ENCODE measurements around the gene GPC5. TPM values are rescaled to one million over a fixed set of nuclear protein-coding genes. Genes with fewer than 3 reads are reported as not detected.

The GPC5 gene
- total and polyA plus RNA-seq, 2 donors: 0.25 to 0.28 TPM

GRCh38 chr13:92097337-92097903 lies 699.0 kb downstream of the GPC5 start:
- 89% methylated on average over 4 of the region's 4 CpGs for WGBS
- Histone ChIP-seq H3K9me3 (ENCODE audit: control insufficient read depth in 2 of 2, insufficient read depth in 1 of 2, low read length in 1 of 2) (no peaks in the 10 kb centered on the region), H3K4me1 (ENCODE audit: control insufficient read depth in 2 of 2, insufficient read depth in 2 of 2, low read length in 2 of 2) (no peaks in the 10 kb centered on the region), H3K36me3 (ENCODE audit: control insufficient read depth in 2 of 2, insufficient read depth in 2 of 2, low read length in 1 of 2) (no peaks in the 10 kb centered on the region), H3K27ac (ENCODE audit: low read depth in 1 of 2, low read length in 1 of 2) (no peak overlapping the region), H3K27me3 (ENCODE audit: control insufficient read depth in 2 of 2, insufficient read depth in 1 of 2, low read length in 1 of 2) (no peaks in the 10 kb centered on the region), H3K4me3 (ENCODE audit: low read length in 2 of 2) (no peak overlapping the region)
- DNase-seq (ENCODE audit: low read depth in 6 of 9, low spot score in 9 of 9): no peak

DNA sequence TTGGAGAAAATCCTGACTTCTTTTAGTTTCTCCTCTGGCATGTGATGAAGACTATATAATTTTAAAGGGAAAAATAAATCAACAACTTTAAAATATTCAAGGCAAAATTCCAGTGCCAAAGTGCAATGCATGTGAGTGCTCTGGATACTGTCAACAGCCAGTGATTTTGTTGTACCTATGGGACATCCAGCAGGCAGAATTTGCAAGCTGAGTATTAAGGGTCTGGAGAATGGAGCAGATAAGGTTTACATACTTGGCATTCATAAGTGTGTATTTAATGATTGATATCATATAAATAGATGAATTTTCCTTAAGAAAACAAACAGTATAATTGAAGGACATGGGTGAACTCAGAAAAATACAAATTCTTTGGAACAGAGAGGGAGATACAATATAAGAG lies 703.4 kb downstream of the GPC5 start:
- Histone ChIP-seq H3K4me3 (ENCODE audit: low read length in 2 of 2) (no peak overlapping the region), H3K27ac (ENCODE audit: low read depth in 1 of 2, low read length in 1 of 2) (no peak overlapping the region), H3K36me3 (ENCODE audit: control insufficient read depth in 2 of 2, insufficient read depth in 2 of 2, low read length in 1 of 2) (no peaks in the 10 kb centered on the region), H3K9me3 (ENCODE audit: control insufficient read depth in 2 of 2, insufficient read depth in 1 of 2, low read length in 1 of 2) (no peaks in the 10 kb centered on the region), H3K4me1 (ENCODE audit: control insufficient read depth in 2 of 2, insufficient read depth in 2 of 2, low read length in 2 of 2) (no peaks in the 10 kb centered on the region), H3K27me3 (ENCODE audit: control insufficient read depth in 2 of 2, insufficient read depth in 1 of 2, low read length in 1 of 2) (no peaks in the 10 kb centered on the region)
- DNase-seq (ENCODE audit: low read depth in 6 of 9, low spot score in 9 of 9): no peak

- Histone ChIP-seq H3K4me1 (ENCODE audit: control insufficient read depth in 2 of 2, insufficient read depth in 2 of 2, low read length in 2 of 2) (no peaks in the 10 kb centered on the region), H3K9me3 (ENCODE audit: control insufficient read depth in 2 of 2, insufficient read depth in 1 of 2, low read length in 1 of 2) (no peaks in the 10 kb centered on the region), H3K36me3 (ENCODE audit: control insufficient read depth in 2 of 2, insufficient read depth in 2 of 2, low read length in 1 of 2) (no peaks in the 10 kb centered on the region), H3K4me3 (ENCODE audit: low read length in 2 of 2) (no peak overlapping the region), H3K27me3 (ENCODE audit: control insufficient read depth in 2 of 2, insufficient read depth in 1 of 2, low read length in 1 of 2) (no peaks in the 10 kb centered on the region), H3K27ac (ENCODE audit: low read depth in 1 of 2, low read length in 1 of 2) (no peak overlapping the region)
- DNase-seq (ENCODE audit: low read depth in 6 of 9, low spot score in 9 of 9): no peak
- WGBS: 56% methylated on average over 6 of the region's 6 CpGs
Measured at GRCh38 chr13:92103689-92104153, 705.3 kb downstream of the GPC5 start.

DNA sequence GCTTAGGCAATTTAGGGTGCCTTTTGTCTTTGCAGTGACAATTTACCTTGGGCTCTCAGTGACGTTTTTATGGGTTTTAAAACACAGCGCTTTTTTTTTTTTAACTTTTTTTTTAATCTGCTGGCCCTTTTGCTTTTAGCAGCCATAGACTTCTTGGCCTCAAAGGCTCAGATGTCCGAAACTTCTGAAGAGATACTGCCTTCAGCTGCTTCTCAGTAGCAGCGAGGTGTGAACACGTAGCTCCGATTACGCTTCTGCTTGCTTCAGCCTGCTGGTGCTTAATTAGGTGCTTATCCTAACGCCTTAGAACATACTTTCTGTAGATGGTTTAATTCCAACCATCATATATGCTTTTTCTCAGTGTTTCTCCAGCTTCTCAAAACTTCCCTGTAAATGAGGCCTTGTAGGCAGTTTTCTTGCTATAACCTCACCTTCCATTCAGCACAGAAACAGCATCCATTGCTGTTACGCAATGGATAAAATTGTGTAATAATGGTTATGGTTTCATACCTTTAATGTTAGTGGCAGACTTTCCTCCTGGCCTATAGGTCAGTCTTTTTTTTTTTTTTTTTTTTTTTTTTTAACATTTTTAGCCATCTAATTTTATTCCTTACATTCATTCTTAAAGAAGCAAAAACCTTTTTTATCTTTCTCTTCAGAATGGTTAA lies 723.9 kb downstream of the GPC5 start:
- no peaks in the 10 kb centered on the region for H3K36me3 ChIP-seq (ENCODE audit: control insufficient read depth in 2 of 2, insufficient read depth in 2 of 2, low read length in 1 of 2)
- H3K27ac ChIP-seq (ENCODE audit: low read depth in 1 of 2, low read length in 1 of 2): no peak overlapping the region
- no peaks in the 10 kb centered on the region for H3K4me1 ChIP-seq (ENCODE audit: control insufficient read depth in 2 of 2, insufficient read depth in 2 of 2, low read length in 2 of 2)
- no peaks in the 10 kb centered on the region for H3K9me3 ChIP-seq (ENCODE audit: control insufficient read depth in 2 of 2, insufficient read depth in 1 of 2, low read length in 1 of 2)
- DNase-seq (ENCODE audit: low read depth in 6 of 9, low spot score in 9 of 9): peak in 1 of 9 donors; percentile 2
- WGBS: 85% methylated on average over 9 of the region's 9 CpGs
- H3K4me3 ChIP-seq (ENCODE audit: low read length in 2 of 2): no peak overlapping the region
- no peaks in the 10 kb centered on the region for H3K27me3 ChIP-seq (ENCODE audit: control insufficient read depth in 2 of 2, insufficient read depth in 1 of 2, low read length in 1 of 2)

DNA sequence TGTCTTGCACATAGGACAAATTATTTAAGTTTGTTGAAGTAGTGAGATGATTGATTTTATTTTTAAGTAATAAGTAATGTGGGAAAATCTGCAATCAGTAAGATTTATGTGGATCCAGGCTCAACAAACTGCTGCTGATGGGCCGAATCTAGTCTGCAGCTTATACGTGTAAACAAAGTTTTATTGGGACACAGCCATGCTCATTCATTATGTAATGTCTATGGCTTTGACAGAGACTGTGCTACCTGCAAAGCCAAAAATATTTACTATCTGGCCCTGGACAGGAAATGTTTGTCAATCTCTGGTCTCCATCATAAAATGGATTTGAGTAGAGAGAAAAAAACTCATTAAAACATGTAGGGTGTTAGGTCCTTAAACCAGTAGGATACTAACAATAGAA lies 728.0 kb downstream of the GPC5 start:
- Histone ChIP-seq H3K4me3 (ENCODE audit: low read length in 2 of 2) (no peak overlapping the region), H3K27ac (ENCODE audit: low read depth in 1 of 2, low read length in 1 of 2) (no peak overlapping the region), H3K4me1 (ENCODE audit: control insufficient read depth in 2 of 2, insufficient read depth in 2 of 2, low read length in 2 of 2) (no peaks in the 10 kb centered on the region), H3K27me3 (ENCODE audit: control insufficient read depth in 2 of 2, insufficient read depth in 1 of 2, low read length in 1 of 2) (no peaks in the 10 kb centered on the region), H3K9me3 (ENCODE audit: control insufficient read depth in 2 of 2, insufficient read depth in 1 of 2, low read length in 1 of 2) (no peaks in the 10 kb centered on the region), H3K36me3 (ENCODE audit: control insufficient read depth in 2 of 2, insufficient read depth in 2 of 2, low read length in 1 of 2) (no peaks in the 10 kb centered on the region)
- DNase-seq (ENCODE audit: low read depth in 6 of 9, low spot score in 9 of 9): no peak
- WGBS: 99% methylated on average over 2 of the region's 2 CpGs

DNA sequence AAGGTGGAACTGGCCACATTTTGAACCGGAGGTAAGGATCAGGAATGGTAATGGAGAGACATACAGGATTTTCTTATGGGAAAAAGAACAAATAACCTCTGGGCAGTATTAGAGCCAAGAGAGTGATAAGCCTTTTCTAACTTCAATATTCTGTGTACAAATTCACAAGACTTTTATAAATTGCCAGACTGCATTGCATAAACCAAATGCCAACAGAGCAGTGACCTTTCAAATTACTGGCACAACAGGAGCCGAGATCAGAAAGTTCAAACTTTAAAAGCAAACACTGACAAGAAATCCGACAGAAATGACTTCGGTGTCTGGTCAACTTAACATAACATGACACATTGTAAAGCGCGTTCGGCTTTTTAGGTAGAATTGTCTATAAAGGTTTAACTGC lies 737.1 kb downstream of the GPC5 start:
- H3K27ac ChIP-seq (ENCODE audit: low read depth in 1 of 2, low read length in 1 of 2): no peak overlapping the region
- H3K4me3 ChIP-seq (ENCODE audit: low read length in 2 of 2): no peak overlapping the region
- no peaks in the 10 kb centered on the region for H3K9me3 ChIP-seq (ENCODE audit: control insufficient read depth in 2 of 2, insufficient read depth in 1 of 2, low read length in 1 of 2)
- no peaks in the 10 kb centered on the region for H3K36me3 ChIP-seq (ENCODE audit: control insufficient read depth in 2 of 2, insufficient read depth in 2 of 2, low read length in 1 of 2)
- 94% methylated on average over 7 of the region's 7 CpGs for WGBS
- H3K27me3 ChIP-seq (ENCODE audit: control insufficient read depth in 2 of 2, insufficient read depth in 1 of 2, low read length in 1 of 2): no peaks in the 10 kb centered on the region
- no peak for DNase-seq (ENCODE audit: low read depth in 6 of 9, low spot score in 9 of 9)
- H3K4me1 ChIP-seq (ENCODE audit: control insufficient read depth in 2 of 2, insufficient read depth in 2 of 2, low read length in 2 of 2): no peaks in the 10 kb centered on the region

DNA sequence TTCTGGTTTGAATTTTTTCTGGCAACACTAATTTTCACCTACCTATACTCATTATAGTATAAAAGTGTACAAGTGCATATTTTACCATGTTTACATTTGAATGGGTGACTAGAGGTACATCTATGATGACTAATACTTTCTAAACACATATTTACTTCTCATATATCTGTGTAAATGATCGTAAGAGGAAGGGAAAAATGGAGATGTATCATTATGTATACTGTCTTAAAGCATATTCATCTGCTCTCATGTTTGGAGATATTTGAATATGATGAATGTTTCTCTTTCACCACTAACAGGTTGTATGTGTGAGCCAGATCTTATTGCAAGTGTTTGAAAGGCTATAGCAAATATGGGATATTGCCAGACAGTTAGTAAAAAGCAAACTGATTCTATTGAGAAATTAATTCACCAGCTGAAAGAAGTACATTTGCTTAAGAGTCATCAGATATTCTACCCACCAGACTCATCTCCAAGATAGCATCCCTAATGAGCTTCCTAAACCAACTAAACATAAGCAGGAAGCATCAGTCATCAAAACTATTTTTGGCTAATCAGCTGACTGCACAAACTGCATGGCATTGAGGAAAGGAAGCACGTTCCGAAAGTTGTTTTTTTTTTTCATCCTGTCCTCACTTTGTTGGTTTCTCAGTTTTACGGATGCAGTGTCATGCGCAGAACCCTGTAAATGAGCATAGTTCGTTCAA lies 738.2 kb downstream of the GPC5 start:
- no peaks in the 10 kb centered on the region for H3K4me1 ChIP-seq (ENCODE audit: control insufficient read depth in 2 of 2, insufficient read depth in 2 of 2, low read length in 2 of 2)
- no peaks in the 10 kb centered on the region for H3K27me3 ChIP-seq (ENCODE audit: control insufficient read depth in 2 of 2, insufficient read depth in 1 of 2, low read length in 1 of 2)
- H3K36me3 ChIP-seq (ENCODE audit: control insufficient read depth in 2 of 2, insufficient read depth in 2 of 2, low read length in 1 of 2): no peaks in the 10 kb centered on the region
- no peak overlapping the region for H3K27ac ChIP-seq (ENCODE audit: low read depth in 1 of 2, low read length in 1 of 2)
- no peaks in the 10 kb centered on the region for H3K9me3 ChIP-seq (ENCODE audit: control insufficient read depth in 2 of 2, insufficient read depth in 1 of 2, low read length in 1 of 2)
- no peak overlapping the region for H3K4me3 ChIP-seq (ENCODE audit: low read length in 2 of 2)
- WGBS: 60% methylated on average over 6 of the region's 6 CpGs
- DNase-seq (ENCODE audit: low read depth in 6 of 9, low spot score in 9 of 9): no peak

DNA sequence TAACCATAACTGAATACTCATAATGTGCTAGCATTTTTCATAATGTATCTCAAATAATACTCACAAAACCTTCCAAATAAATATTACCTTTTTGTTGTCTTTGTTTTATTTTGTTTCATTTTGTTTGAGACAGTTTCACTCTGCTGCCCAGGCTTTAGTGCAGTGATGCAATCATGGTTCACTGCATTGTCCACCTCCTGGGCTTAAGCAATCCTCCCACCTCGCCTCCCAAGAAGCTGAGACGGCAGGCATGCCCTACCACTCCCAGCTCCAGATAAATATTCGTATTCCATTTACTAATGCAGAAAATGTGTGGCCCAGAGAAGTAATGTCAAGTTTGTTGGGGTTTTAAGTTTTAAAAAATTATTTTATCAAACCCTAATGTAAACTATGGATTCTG lies 739.1 kb downstream of the GPC5 start:
- Histone ChIP-seq H3K4me1 (ENCODE audit: control insufficient read depth in 2 of 2, insufficient read depth in 2 of 2, low read length in 2 of 2) (no peaks in the 10 kb centered on the region), H3K27me3 (ENCODE audit: control insufficient read depth in 2 of 2, insufficient read depth in 1 of 2, low read length in 1 of 2) (no peaks in the 10 kb centered on the region), H3K27ac (ENCODE audit: low read depth in 1 of 2, low read length in 1 of 2) (no peak overlapping the region), H3K4me3 (ENCODE audit: low read length in 2 of 2) (no peak overlapping the region), H3K36me3 (ENCODE audit: control insufficient read depth in 2 of 2, insufficient read depth in 2 of 2, low read length in 1 of 2) (no peaks in the 10 kb centered on the region), H3K9me3 (ENCODE audit: control insufficient read depth in 2 of 2, insufficient read depth in 1 of 2, low read length in 1 of 2) (no peaks in the 10 kb centered on the region)
- DNase-seq (ENCODE audit: low read depth in 6 of 9, low spot score in 9 of 9): no peak
- 91% methylated on average over 3 of the region's 3 CpGs for WGBS

GRCh38 chr13:92143766-92144165 lies 745.3 kb downstream of the GPC5 start:
- Histone ChIP-seq H3K4me3 (ENCODE audit: low read length in 2 of 2) (no peak overlapping the region), H3K9me3 (ENCODE audit: control insufficient read depth in 2 of 2, insufficient read depth in 1 of 2, low read length in 1 of 2) (no peaks in the 10 kb centered on the region), H3K27ac (ENCODE audit: low read depth in 1 of 2, low read length in 1 of 2) (no peak overlapping the region), H3K36me3 (ENCODE audit: control insufficient read depth in 2 of 2, insufficient read depth in 2 of 2, low read length in 1 of 2) (no peaks in the 10 kb centered on the region), H3K4me1 (ENCODE audit: control insufficient read depth in 2 of 2, insufficient read depth in 2 of 2, low read length in 2 of 2) (no peaks in the 10 kb centered on the region), H3K27me3 (ENCODE audit: control insufficient read depth in 2 of 2, insufficient read depth in 1 of 2, low read length in 1 of 2) (no peaks in the 10 kb centered on the region)
- DNase-seq (ENCODE audit: low read depth in 6 of 9, low spot score in 9 of 9): no peak

All from thymus (tissue), 11 donors.